GM18502 (cell line): Measurements from ENCODE around the gene CAND1.
"Not testable (repeated sequence)": the region's sequence is repeated elsewhere in the genome, so short reads cannot be mapped to it uniquely, and the experiment has no call there.

Experiments
- ATAC-seq: cut with Tn5 transposase; IDR thresholded peaks from one replicate; pipeline ENCODE4 v1.9.1; 2021; ENCODE audit warnings: mild to moderate bottlenecking; ENCODE audit not compliant: unreplicated experiment, poor library complexity

CAND1 gene

DNA sequence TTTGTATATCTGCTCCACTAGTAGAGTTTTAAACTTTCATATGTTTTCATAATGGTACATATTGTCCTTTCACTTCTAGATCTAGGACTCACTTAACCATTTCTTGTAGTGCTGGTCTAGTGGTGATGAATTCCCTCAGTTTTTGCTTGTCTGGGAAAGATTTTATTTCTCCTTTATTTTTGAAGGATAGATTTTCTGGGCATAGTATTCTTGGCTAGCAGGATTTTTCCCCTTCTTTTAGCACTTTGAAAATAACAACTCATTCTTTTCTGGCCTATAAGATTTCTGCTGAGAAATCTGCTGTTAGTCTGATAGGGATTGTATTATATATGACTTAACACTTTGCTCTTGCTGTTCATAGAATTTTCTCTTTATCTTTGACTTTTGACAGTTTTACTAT lies 69.3 kb downstream of the CAND1 start:
- no peak for ATAC-seq

DNA sequence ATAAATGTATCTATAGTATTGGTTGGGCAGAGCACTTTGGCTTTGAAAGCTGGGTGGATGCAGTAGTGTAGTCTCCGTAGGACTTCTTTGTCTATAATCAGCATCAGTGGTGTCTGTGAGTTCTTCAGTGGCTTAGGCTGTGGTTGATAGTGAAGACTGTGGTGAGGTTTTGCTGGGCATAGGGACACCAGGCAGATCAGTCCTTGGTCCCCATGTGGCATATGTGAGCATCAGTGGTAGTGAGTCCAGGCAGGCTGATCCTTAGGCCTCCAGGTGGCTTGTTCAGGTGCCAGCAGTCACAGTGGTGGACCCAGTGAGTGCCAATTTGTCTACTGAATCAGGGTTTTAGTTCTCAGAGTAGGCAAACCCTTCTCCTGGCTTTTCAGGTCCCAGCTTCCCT lies 70.4 kb downstream of the CAND1 start:
- ATAC-seq, result no peak

DNA sequence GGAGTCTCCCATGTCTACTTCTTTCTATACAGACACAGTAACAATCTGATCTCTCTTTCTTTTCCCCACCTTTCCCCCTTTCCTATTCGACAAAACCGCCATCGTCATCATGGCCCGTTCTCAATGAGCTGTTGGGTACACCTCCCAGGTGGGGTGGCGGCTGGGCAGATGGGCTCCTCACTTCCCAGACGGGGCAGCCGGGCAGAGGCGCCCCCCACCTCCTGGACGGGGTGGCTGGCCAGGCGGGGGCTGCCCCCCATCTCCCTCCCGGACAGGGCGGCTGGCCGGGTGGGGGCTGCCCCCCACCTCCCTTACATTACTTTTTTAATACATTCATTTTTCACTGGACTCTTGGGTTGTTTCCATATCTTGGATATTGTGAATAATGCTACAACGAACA lies 71.9 kb downstream of the CAND1 start:
- ATAC-seq, result not testable (repeated sequence)

DNA sequence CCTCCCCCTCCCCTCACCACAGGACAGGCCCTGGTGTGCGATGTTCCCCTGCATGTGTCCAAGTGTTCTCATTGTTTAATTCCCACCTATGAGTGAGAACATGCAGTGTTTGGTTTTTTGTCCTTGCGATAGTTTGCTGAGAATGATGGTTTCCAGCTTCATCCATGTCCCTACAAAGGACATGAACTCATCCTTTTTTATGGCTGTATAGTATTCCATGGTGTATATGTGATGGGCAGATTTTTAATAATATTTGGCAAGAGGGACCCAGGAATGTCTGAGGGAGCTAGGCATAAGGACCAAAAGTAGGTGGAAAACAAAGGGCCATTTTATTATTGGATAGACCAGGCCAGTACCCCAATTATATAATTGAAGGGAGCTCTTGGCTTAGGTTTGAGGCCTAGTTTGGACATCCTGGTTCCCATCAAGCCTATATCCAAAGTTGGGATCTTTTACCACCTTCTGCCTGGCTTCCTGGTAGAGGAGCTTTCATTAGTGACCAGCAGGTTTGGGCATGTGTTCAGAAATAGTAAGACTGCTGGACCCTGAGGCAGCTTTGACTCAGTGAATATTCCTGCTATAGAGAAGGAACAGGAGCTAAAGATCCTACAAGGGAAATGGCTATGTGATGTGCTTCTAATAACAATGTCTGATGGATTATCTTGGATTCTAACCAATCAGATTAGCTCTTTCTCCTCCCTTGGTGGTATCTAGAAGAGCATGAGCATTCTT lies 76.0 kb downstream of the CAND1 start:
- ATAC-seq, result no peak

DNA sequence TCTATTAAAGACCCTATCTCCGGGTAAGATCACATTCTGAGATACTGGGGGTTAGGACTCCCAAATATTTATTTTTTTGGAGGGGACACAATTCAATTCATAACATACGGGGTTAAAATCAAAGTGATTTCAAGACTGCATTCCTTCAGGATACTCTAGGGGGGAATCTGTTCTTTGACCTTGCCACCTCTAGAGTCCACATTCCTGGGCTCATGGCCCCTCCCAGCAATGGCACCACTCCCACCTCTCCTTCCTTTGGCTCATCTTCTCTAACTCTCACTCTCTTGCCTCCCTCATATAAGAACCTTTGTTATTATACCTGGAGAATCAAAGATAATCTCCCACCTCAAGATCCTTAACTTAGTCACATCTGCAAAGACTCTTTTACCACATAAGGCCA lies 79.5 kb downstream of the CAND1 start:
- no peak for ATAC-seq

DNA sequence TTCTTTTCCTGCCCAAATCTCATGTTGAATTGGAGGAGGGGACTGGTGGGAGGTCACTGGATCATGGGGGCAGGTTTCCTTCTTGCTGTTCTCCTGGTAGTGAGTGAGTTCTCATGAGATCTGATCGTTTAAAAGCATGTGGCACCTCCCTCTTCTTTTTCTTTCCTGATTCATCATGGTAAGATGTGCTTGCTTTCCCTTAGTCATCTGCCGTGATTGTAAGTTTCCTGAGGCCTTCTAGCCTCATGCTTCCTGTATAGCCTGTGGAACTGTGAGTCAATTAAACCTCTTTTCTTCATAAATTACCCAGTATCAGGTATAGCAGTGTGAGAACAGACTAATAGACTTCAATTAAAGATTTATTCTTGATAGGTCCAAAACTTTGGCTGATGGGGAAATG lies 83.5 kb downstream of the CAND1 start:
- ATAC-seq, result no peak

DNA sequence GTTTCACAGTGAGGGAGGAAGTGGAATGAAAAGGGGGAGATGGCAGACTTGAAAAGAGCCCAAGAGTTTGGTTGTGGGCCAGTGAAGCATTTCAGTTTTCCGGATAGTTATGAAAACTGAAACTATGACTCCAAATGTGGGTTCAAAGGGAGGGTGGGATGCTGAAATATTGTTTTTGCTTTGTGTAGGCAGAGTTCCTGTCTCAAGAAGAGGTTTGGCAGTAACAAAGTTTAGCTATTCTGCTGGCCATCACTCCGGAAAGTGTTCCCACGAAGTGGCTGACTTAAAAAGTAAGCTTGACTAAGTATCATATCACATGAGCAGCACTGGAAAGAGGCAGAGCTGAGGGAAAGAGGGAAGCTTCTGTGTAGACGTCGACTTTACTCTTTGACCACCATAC lies 85.2 kb downstream of the CAND1 start:
- no peak for ATAC-seq

DNA sequence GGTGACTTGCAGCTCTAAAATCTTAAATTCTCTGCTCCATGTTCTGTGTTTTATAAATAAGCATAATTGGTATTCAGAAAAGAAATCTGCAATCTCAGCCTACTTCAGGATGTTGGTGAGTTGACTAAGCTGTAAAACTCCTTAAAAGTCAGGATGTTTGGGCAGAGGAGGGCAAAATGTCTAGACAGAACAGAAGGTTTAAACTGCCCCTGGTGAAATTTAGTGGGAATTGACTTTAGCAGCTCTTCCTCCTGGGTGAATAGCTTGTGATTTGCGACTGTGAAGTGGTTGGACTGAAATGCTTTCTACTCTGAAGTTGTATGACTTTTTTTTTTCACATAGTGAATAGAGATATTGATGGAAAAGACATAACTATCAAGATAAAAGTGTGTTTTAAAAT lies 85.8 kb downstream of the CAND1 start:
- no peak for ATAC-seq

DNA sequence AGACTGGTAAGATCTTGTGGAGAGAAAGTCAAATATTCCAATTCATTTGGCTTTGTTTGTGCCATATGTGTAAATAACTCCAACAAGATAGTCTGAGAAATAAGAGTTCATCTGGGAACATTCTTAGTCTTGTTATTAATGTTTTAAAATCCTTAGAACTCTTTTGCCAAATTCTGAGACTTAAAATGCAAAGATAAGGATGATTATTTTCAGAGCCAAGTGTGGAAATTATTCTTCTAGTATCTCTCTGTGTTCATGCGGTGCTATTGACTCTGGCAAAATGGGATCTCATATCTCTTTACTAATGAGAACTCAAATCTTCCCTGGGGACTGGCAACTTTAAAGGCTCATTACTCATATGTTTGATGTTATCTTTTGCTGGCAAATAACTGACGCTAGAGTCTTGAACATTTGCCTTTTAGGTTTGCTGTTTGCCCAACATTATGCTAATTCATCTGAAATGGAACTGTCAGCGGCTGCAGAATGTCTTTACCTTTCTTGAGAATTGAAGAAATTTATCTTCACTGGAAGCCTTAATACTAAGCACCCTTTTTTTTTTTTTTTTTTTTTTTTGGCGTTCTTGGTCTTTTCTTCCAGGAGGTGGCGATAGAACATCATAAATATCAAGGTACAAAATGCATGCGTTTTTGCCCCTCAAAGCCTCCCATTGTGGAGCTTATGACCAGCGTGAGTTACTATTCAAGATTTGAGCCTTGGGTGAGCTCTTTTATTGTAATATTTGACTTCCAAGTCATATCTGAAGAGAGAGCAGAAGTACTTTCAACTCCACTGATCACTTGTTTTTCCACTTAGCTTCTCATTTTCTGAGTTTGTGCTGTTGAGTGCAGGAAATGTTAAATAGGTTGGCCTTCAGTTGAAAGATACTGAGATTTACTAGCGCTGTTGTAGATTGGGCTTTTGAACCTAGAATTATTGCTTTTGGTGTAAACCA lies 86.5 kb downstream of the CAND1 start:
- ATAC-seq, result no peak

DNA sequence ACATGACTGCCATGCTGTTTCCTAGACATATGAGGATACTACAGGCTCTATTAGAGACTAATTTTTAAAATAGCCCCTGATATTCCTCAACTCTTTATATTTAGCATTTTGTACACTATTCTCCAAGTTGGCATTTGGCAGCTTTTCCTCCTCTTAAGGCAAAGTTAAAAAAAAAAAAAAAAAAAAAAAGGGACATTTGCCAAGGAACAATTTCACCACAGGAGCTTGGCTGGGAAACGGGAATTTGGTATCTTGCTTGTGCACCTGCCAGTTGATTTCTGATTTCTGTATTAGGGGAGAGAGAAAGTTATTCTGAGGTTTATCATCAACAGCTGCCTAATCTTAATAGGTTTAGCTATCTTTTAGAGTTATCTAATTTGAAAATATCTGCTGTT lies 87.2 kb downstream of the CAND1 start:
- no peak for ATAC-seq

DNA sequence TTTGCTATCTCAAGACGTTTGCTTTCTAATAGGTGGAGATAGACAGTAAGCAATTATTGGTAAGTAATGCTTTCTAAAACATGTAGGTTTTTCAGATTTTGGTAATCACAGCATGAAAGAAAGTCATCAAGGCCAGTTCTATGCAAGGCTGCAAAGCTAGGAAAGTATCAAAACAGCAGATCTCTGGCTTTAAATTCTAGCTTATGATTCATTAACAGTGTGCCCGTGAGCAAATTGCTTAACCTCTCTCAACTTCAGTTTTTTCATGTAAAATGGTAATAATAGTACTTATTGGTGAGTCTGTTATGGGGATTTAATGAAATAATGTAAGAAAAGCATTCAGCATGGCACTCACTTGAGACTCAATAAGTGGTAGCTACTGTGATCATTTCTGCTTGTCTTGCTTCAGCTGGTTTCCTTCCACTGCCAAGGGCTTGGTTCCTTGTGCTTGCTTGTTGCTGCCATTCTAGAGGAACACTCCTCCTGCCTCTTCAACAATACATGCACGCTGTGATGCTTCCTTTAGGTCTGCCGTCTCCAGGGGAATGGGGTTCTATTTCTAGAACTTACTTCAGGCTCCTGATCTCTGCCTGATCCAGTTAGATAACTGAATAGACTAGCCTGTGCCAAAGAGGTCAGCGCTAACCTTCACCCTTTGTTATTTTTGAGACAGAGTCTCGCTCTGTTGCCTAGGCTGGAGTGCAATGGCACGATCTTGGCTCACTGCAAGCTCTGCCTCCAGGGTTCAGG lies 88.4 kb downstream of the CAND1 start:
- ATAC-seq, result no peak

DNA sequence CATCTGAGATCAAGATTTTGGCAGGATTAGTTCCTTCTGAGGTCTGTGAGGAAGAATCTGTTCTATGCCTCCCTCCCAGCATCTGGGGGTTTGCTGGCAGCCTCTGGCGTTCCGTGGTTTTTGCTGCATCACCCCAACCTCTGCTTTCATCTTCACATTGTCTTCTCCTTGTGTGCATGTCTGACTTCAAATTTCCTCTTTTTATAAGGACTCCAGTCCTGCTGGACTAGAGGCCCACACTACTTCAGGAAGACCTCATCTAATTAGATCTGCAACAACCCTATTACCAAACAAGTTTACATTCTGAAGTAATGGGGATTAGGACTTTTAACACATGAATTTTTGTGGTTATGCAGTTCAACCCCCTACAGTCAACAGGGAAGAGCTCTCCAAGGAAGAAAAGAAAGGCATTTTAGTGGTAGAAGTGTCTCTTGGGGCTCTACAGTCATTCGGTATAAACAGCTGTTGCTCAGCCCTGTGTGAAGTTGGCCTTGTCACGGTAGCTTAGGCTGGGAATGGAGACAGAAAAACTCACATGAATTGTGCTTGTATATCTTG lies 89.7 kb downstream of the CAND1 start:
- ATAC-seq, result no peak

DNA sequence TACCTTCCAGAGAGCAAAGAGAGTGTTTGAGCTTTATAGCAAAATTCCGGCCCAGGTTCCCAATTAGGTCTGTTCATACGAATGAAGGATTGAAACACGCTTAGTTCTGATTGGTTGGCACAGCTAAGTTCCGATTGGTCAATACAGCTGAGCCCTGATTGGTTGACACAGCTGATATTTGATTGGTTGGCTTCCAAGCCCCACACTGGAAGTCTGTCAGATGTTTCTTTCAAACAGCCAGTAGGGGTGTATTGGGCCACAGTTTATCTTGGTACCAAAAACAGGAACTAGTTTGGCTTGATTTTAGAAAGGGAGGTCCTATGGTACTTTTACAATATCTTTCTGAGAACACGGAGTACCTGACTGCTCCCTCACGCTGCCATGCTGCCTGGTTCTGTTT lies 93.4 kb downstream of the CAND1 start:
- ATAC-seq, result no peak

DNA sequence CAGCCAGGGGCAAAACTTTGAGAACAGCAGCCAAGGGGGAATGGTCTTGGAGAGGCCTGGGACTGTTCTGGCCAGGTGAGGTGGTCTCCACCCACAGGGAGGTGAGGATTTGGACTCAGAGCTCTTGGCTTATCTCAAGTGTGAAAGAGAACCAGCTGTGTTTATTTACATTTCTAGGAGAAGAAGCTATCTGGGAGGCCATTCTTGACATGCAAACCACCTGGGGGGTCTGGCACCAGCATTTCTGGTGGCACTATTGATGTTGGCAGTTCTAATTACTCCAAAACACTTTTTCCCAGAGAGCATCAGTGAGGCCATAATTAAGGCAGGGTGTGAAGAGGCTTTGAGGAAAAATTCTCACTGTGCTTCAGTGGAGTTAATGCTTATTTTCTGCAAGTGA lies 95.1 kb downstream of the CAND1 start:
- no peak for ATAC-seq

DNA sequence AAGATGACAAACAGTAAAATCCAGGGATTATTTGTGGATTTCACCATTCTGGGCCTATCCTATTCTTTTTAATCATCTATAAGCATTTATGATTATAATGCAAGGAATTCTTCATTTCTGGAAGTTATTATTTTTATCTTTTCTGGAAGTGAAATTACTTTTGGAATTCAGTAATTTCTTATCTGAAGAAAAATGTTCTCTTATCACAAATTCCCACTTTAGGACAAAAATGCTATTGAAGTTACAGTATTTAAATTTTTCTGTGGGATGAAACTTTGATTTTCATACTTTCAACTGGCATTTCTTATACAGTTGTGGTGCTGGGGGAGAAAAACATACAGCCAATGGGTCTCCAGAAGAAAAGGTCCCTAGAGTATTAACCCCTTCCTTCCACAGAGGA lies 96.0 kb downstream of the CAND1 start:
- no peak for ATAC-seq

DNA sequence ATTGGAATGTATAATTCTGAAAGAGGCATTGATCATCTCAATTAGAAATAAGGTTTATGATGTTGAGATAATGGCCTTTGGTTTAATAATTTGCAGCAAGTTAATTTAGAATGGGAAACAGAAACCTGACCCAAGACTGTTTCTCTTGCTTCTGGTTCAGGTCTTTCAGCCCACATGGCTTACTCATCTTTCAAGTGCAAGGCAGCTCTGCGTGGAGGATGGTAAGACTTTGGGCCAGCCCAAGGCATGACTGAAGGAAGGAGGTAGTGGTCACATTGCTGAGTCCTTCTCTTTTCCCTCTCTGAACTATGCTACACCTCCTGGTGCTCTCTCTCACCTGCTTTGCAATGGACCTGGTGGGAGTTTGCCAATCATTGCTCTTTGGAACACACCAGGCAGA lies 98.7 kb downstream of the CAND1 start:
- ATAC-seq, result no peak
